IMR-90 (cell line): ENCODE data around the gene KRT7. TPM values are rescaled to one million over a fixed set of nuclear protein-coding genes. Genes with fewer than 3 reads are reported as not detected.

ENCODE experiments used
- ATAC-seq: fragments of 200-7000 bp; cut with Tn5 transposase; 2 replicates; pipeline ENCODE4 v1.9.1; 2020; ENCODE audit warnings: low read depth, mild to moderate bottlenecking, moderate library complexity
- BruUV-seq: library from RNA; stranded (reverse); fragments of 400-500 nt; replicated peaks from 2 replicates; lab custom pipeline; 2021; lab: Mats Ljungman, UMichigan
- CTCF ChIA-PET: fragments of 300-600 bp; formaldehyde crosslinking; extraction: SDS; loops from one replicate; lab custom pipeline; 2021; ENCODE audit warnings: antibody characterized with exemption; lab: Yijun Ruan, JAX
- POLR2A ChIA-PET: fragments of 300-600 bp; sonication (Branson Sonifier 250); formaldehyde crosslinking; loops from one replicate; lab custom pipeline; 2022; ENCODE audit warnings: antibody characterized with exemption; ENCODE audit not compliant: unreplicated experiment; lab: Charles Lee
- DNase-seq: peaks from one replicate; pipeline ENCODE4 v3.0.0; 2013
- H2AFZ ChIP-seq: replicated peaks from 2 replicates; pipeline ENCODE3; 2013; ENCODE audit warnings: low read length, mild to moderate bottlenecking; ENCODE audit not compliant: poor library complexity
- H2AK5ac ChIP-seq: 2 replicates; pipeline ENCODE4 v1.6.1; 2013; ENCODE audit warnings: low read depth, low read length, inconsistent platforms
- H2AK9ac ChIP-seq: replicated peaks from 2 replicates; pipeline ENCODE3; 2013; ENCODE audit warnings: mild to moderate bottlenecking, low read depth, low read length, moderate library complexity; ENCODE audit not compliant: poor library complexity
- H2BK120ac ChIP-seq: 2 replicates; pipeline ENCODE4 v1.6.1; 2013; ENCODE audit warnings: low read depth, low read length, inconsistent platforms
- H2BK15ac ChIP-seq: 3 replicates; pipeline ENCODE4 v1.6.1; 2013; ENCODE audit warnings: low read depth, low read length, inconsistent platforms
- H2BK20ac ChIP-seq: 2 replicates; pipeline ENCODE4 v1.6.1; 2013; ENCODE audit warnings: low read depth, mild to moderate bottlenecking, inconsistent platforms, low read length, moderate library complexity
- H2BK5ac ChIP-seq: 2 replicates; pipeline ENCODE4 v1.6.1; 2013; ENCODE audit warnings: mild to moderate bottlenecking, low read depth, low read length, inconsistent platforms; ENCODE audit not compliant: poor library complexity, severe bottlenecking
- H3K14ac ChIP-seq: replicated peaks from 2 replicates; pipeline ENCODE4 v1.6.1; 2013; ENCODE audit warnings: low read depth, low read length, inconsistent platforms
- H3K18ac ChIP-seq: 2 replicates; pipeline ENCODE4 v1.6.1; 2013; ENCODE audit warnings: low read depth, low read length, control low read depth
- H3K23ac ChIP-seq: 2 replicates; pipeline ENCODE4 v1.6.1; 2013; ENCODE audit warnings: low read depth, low read length, inconsistent platforms
- H3K27ac ChIP-seq: 2 replicates; pipeline ENCODE4 v1.5.1; 2013; ENCODE audit warnings: mild to moderate bottlenecking, control low read depth, low read length; ENCODE audit not compliant: insufficient read depth
- H3K27me3 ChIP-seq: 2 replicates; pipeline ENCODE4 v1.6.1; 2013; ENCODE audit warnings: low read length; ENCODE audit not compliant: control insufficient read depth, insufficient read depth
- H3K36me3 ChIP-seq: 2 replicates; pipeline ENCODE4 v1.6.1; 2013; ENCODE audit warnings: low read length, mixed read lengths; ENCODE audit not compliant: control insufficient read depth, insufficient read depth
- H3K4ac ChIP-seq: 2 replicates; pipeline ENCODE4 v1.6.1; 2013; ENCODE audit warnings: low read depth, low read length, inconsistent platforms
- H3K4me1 ChIP-seq: 2 replicates; pipeline ENCODE4 v1.6.1; 2013; ENCODE audit warnings: low read length, mixed read lengths; ENCODE audit not compliant: control insufficient read depth, insufficient read depth
- H3K4me2 ChIP-seq: 2 replicates; pipeline ENCODE4 v1.6.1; 2013; ENCODE audit warnings: low read depth, mild to moderate bottlenecking, control low read depth, low read length, moderate library complexity
- H3K4me3 ChIP-seq: 2 replicates; pipeline ENCODE4 v1.5.1; 2013; ENCODE audit warnings: low read depth, mild to moderate bottlenecking, control low read depth, low read length, moderate library complexity; ENCODE audit not compliant: insufficient read depth
- H3K56ac ChIP-seq: 2 replicates; pipeline ENCODE4 v1.6.1; 2013; ENCODE audit warnings: low read length, inconsistent platforms; ENCODE audit not compliant: insufficient read depth; ENCODE audit errors: extremely low read depth
- H3K79me1 ChIP-seq, 2 experiments: 2 replicates each; pipeline ENCODE4 v1.6.1; 2013; ENCODE audit warnings: low read length in 2 of 2, inconsistent platforms in 1 of 2, low read depth in 1 of 2
- H3K9ac ChIP-seq: 2 replicates; pipeline ENCODE4 v1.6.1; 2013; ENCODE audit warnings: low read depth, low read length, control low read depth
- H3K9me1 ChIP-seq: 2 replicates; pipeline ENCODE4 v1.6.1; 2013; ENCODE audit warnings: low read length, inconsistent platforms; ENCODE audit not compliant: insufficient read depth
- H3K9me3 ChIP-seq: 2 replicates; pipeline ENCODE4 v1.6.1; 2013; ENCODE audit warnings: low read length; ENCODE audit not compliant: control insufficient read depth, insufficient read depth
- H4K20me1 ChIP-seq: 2 replicates; pipeline ENCODE4 v1.6.1; 2013; ENCODE audit warnings: low read length, inconsistent platforms; ENCODE audit not compliant: insufficient read depth
- H4K5ac ChIP-seq: 2 replicates; pipeline ENCODE4 v1.6.1; 2013; ENCODE audit warnings: mild to moderate bottlenecking, low read depth, low read length, control low read depth
- H4K8ac ChIP-seq, 2 experiments: 2 replicates each; pipeline ENCODE4 v1.6.1; 2013; ENCODE audit warnings: low read depth in 2 of 2, low read length in 2 of 2, control low read depth in 1 of 2, inconsistent platforms in 1 of 2
- H4K91ac ChIP-seq: 2 replicates; pipeline ENCODE4 v1.6.1; 2013; ENCODE audit warnings: low read depth, low read length, inconsistent platforms; ENCODE audit not compliant: insufficient read depth
- CEBPB ChIP-seq: IDR thresholded peaks from 2 replicates; pipeline ENCODE4 v1.6.1; 2012; ENCODE audit warnings: low read depth, low read length, improper control_type of control experiment
- CHD1 ChIP-seq: IDR thresholded peaks from 2 replicates; pipeline ENCODE4 v1.6.1; 2012; ENCODE audit warnings: low read depth, low read length, improper control_type of control experiment
- ELK1 ChIP-seq: fragments of 150-350 bp; IDR thresholded peaks from 2 replicates; pipeline ENCODE4 v1.6.1; 2016; ENCODE audit warnings: low read depth, mild to moderate bottlenecking, low read length, moderate library complexity, borderline replicate concordance
- FOS ChIP-seq: fragments of 150-350 bp; IDR thresholded peaks from 2 replicates; pipeline ENCODE4 v1.6.1; 2016; ENCODE audit warnings: low read depth, low read length
- MAFK ChIP-seq: IDR thresholded peaks from 2 replicates; pipeline ENCODE4 v1.6.1; 2012; ENCODE audit warnings: low read depth, low read length, improper control_type of control experiment
- MXI1 ChIP-seq: IDR thresholded peaks from 2 replicates; pipeline ENCODE4 v1.6.1; 2012; ENCODE audit warnings: low read depth, mild to moderate bottlenecking, low read length, moderate library complexity, borderline replicate concordance
- RAD21 ChIP-seq: IDR thresholded peaks from 2 replicates; pipeline ENCODE4 v1.6.1; 2012; ENCODE audit warnings: low read length, improper control_type of control experiment
- RCOR1 ChIP-seq: IDR thresholded peaks from 2 replicates; pipeline ENCODE4 v1.6.1; 2012; ENCODE audit warnings: mild to moderate bottlenecking, low read length, improper control_type of control experiment; ENCODE audit not compliant: insufficient replicate concordance
- RFX5 ChIP-seq: IDR thresholded peaks from 2 replicates; pipeline ENCODE4 v1.8.0; 2012; ENCODE audit warnings: low read depth, mild to moderate bottlenecking, low read length, moderate library complexity
- SMC3 ChIP-seq: fragments of 150-350 bp; IDR thresholded peaks from 2 replicates; pipeline ENCODE4 v1.6.1; 2016; ENCODE audit warnings: low read depth, mild to moderate bottlenecking, antibody characterized with exemption, low read length, moderate library complexity
- USF2 ChIP-seq: fragments of 150-350 bp; IDR thresholded peaks from 2 replicates; pipeline ENCODE4 v1.6.1; 2017; ENCODE audit warnings: mild to moderate bottlenecking, antibody characterized with exemption, low read length, low read depth
- WGBS, 2 experiments: methylation state at CpG; one replicate each; pipeline versions ENCODE4 v1.1.5 to v1.1.7; 2013; ENCODE audit warnings: missing lambda C conversion rate in 2 of 2; ENCODE audit not compliant: insufficient read length in 1 of 2; ENCODE audit errors: extremely low coverage in 2 of 2; 5-methylcytosine and 5-hydroxymethylcytosine counted together
- dilution Hi-C: fragments of 300-500 bp; cut with HindIII; formaldehyde crosslinking; loops from one replicate; pipeline ENCODE4 v1.14.3; 2018; ENCODE audit warnings: low sequenced_read_pairs; ENCODE audit not compliant: unreplicated experiment
- in situ Hi-C: fragments of 300-500 bp; cut with MboI; formaldehyde crosslinking; loops from 3 replicates; pipeline ENCODE4 v1.14.3; 2019; ENCODE audit warnings: low sequenced_read_pairs, inconsistent platforms, mixed read lengths
- intact Hi-C: fragments of 100-400 bp; cut with micrococcal nuclease; formaldehyde crosslinking; loops from 2 replicates; pipeline ENCODE4 v1.10.0; 2022
- polyA plus RNA-seq, 3 experiments: library from polyadenylated mRNA; depleted of rRNA; stranded (reverse); fragments of >200 nt; gene quantifications; 2 replicates each; pipeline ENCODE4 v1.2.3, GENCODE V29; 2012; ENCODE audit warnings: low replicate concordance in 1 of 3
- total RNA-seq: library from RNA; depleted of rRNA; stranded (reverse); fragments of >200 nt; gene quantifications from 2 replicates; pipeline ENCODE4 v1.2.3, GENCODE V29; 2012

Gene KRT7
- total and polyA plus RNA-seq, 2 of the 4 experiments (the other 2 are of a cell fraction), result 0.54 to 1.7 TPM

- 75% methylated on average over 2 of the region's 2 CpGs; no CpG with 5 or more reads in 1 of the 2 experiments for WGBS, 2 experiments
- no peak overlapping the region for H4K8ac ChIP-seq
- H3K9me1 ChIP-seq, result peaks cover 8% of the 10 kb centered on the region
- H3K27ac ChIP-seq, result no peak overlapping the region
- no peaks in the 10 kb centered on the region for H3K79me1 ChIP-seq
- no peak overlapping the region for H2BK15ac ChIP-seq
- POLR2A ChIA-PET, result no interaction called here
- in situ Hi-C loops, result no loop called here
- H3K18ac ChIP-seq, result no peak overlapping the region
- H3K4me2 ChIP-seq, result no peak overlapping the region
- H2AK5ac ChIP-seq, result no peak overlapping the region
- H4K20me1 ChIP-seq, result no peaks in the 10 kb centered on the region
- H3K4me1 ChIP-seq, result peaks cover 12% of the 10 kb centered on the region
- intact Hi-C loops, result no loop called here
- ATAC-seq (no peak), DNase-seq (no peak)
- no peak overlapping the region for H2AK9ac ChIP-seq
- no peak overlapping the region for H2AFZ ChIP-seq
- no peak overlapping the region for H2BK20ac ChIP-seq
- no peak overlapping the region for H3K9ac ChIP-seq
- peaks cover 33% of the 10 kb centered on the region for H3K27me3 ChIP-seq
- H3K14ac ChIP-seq, result no peak overlapping the region
- H3K36me3 ChIP-seq, result no peaks in the 10 kb centered on the region
- CTCF ChIA-PET, result no interaction called here
- H2BK120ac ChIP-seq, result no peak overlapping the region
- no peak overlapping the region for H3K23ac ChIP-seq
- H3K4ac ChIP-seq, result no peak overlapping the region
- no peak overlapping the region for H4K5ac ChIP-seq
- no peak overlapping the region for H3K56ac ChIP-seq
- no peak overlapping the region for H2BK5ac ChIP-seq
- H4K91ac ChIP-seq, result no peak overlapping the region
- dilution Hi-C loops, result no loop called here
- no peaks in the 10 kb centered on the region for H3K9me3 ChIP-seq
- H3K4me3 ChIP-seq, result no peak overlapping the region
- TF ChIP-seq MAFK (no peak), USF2 (no peak), ELK1 (no peak), MXI1 (no peak), CHD1 (no peak), CEBPB (no peak), FOS (no peak), SMC3 (no peak), RFX5 (no peak), RCOR1 (no peak), RAD21 (no peak)
- BruUV-seq, result no TSS peak
These were observed 23.5 kb downstream of the KRT7 start for GRCh38 chr12:52256584-52256935.
